Muscle of leg (tissue), 11 donors: ENCODE results near the gene F11. TPM values are rescaled to one million over a fixed set of nuclear protein-coding genes. Genes with fewer than 3 reads are reported as not detected.
"Not testable (repeated sequence)": the region's sequence is repeated elsewhere in the genome, so short reads cannot be mapped to it uniquely, and the experiment has no call there.

ENCODE experiments used
- DNase-seq: peaks from one replicate; pipeline ENCODE4 v3.0.0; 2013
- H3K27ac ChIP-seq: one replicate; pipeline ENCODE4 v1.5.1; 2013; ENCODE audit warnings: mild to moderate bottlenecking, low read length, control low read depth
- H3K27me3 ChIP-seq: one replicate; pipeline ENCODE4 v1.6.1; 2013; ENCODE audit warnings: low read length; ENCODE audit not compliant: control insufficient read depth, insufficient read depth
- H3K36me3 ChIP-seq: one replicate; pipeline ENCODE4 v1.6.1; 2013; ENCODE audit warnings: low read length; ENCODE audit not compliant: control insufficient read depth, insufficient read depth
- H3K4me1 ChIP-seq: one replicate; pipeline ENCODE4 v1.6.1; 2013; ENCODE audit warnings: low read length; ENCODE audit not compliant: control insufficient read depth, insufficient read depth
- H3K4me3 ChIP-seq: one replicate; pipeline ENCODE4 v1.5.1; 2013; ENCODE audit warnings: low read length, control low read depth
- H3K9me3 ChIP-seq: replicated peaks from 2 replicates; pipeline ENCODE4 v1.6.1; 2013; ENCODE audit warnings: low read depth, low read length; ENCODE audit not compliant: control insufficient read depth
- WGBS: methylation state at CpG from one replicate; pipeline ENCODE4 v1.1.5; 2013; ENCODE audit warnings: missing lambda C conversion rate; ENCODE audit not compliant: insufficient coverage; 5-methylcytosine and 5-hydroxymethylcytosine counted together
- polyA plus RNA-seq, 8 donors: library from polyadenylated mRNA; unstranded; fragments of 120-200 nt; gene quantifications; one replicate each; pipeline versions ENCODE4 v1.2.1 to v1.2.3, GENCODE V29; 2013; ENCODE audit warnings: inconsistent platforms in 1 of 8, low replicate concordance in 1 of 8; ENCODE audit not compliant: insufficient read length in 8 of 8, insufficient read depth in 1 of 8
- total RNA-seq: library from RNA; stranded (reverse); fragments of 120-200 nt; gene quantifications from one replicate; pipeline ENCODE4 v1.2.4, GENCODE V29; 2013

F11 gene
- total and polyA plus RNA-seq, 9 donors, result 0.20 to 0.41 TPM; not detected in 7

GRCh38 chr4:186234367-186234766, 31.6 kb upstream of the F11 start:
- WGBS, result 50% methylated on average over 1 of the region's 2 CpGs
- Histone ChIP-seq H3K4me3 (no peak overlapping the region), H3K36me3 (no peaks in the 10 kb centered on the region), H3K27me3 (no peaks in the 10 kb centered on the region), H3K27ac (no peak overlapping the region), H3K9me3 (no peaks in the 10 kb centered on the region), H3K4me1 (no peaks in the 10 kb centered on the region)
- no peak for DNase-seq

GRCh38 chr4:186236126-186236525, 29.9 kb upstream of the F11 start:
- H3K27ac ChIP-seq, result no peak overlapping the region
- no peaks in the 10 kb centered on the region for H3K36me3 ChIP-seq
- no peak for DNase-seq
- WGBS, result no CpG with 5 or more reads among the region's 4 CpGs
- no peaks in the 10 kb centered on the region for H3K4me1 ChIP-seq
- no peak overlapping the region for H3K4me3 ChIP-seq
- no peaks in the 10 kb centered on the region for H3K9me3 ChIP-seq
- H3K27me3 ChIP-seq, result no peaks in the 10 kb centered on the region

GRCh38 chr4:186240452-186240847, 25.5 kb upstream of the F11 start:
- Histone ChIP-seq H3K9me3 (no peaks in the 10 kb centered on the region), H3K4me3 (no peak overlapping the region)
- WGBS, result 71% methylated on average over 2 of the region's 7 CpGs

GRCh38 chr4:186240848-186241491, 25.0 kb upstream of the F11 start:
- Histone ChIP-seq H3K4me3 (no peak overlapping the region), H3K9me3 (no peaks in the 10 kb centered on the region), H3K27ac (no peak overlapping the region), H3K36me3 (no peaks in the 10 kb centered on the region), H3K4me1 (no peaks in the 10 kb centered on the region), H3K27me3 (no peaks in the 10 kb centered on the region)
- 24% methylated on average over 3 of the region's 7 CpGs for WGBS
- no peak for DNase-seq

More at GRCh38 chr4:186240452-186240847, 25.5 kb upstream of the F11 start:
- DNase-seq, result no peak
- H3K27ac ChIP-seq, result no peak overlapping the region
- no peaks in the 10 kb centered on the region for H3K36me3 ChIP-seq
- H3K27me3 ChIP-seq, result no peaks in the 10 kb centered on the region
- no peaks in the 10 kb centered on the region for H3K4me1 ChIP-seq

GRCh38 chr4:186241616-186242015, 24.4 kb upstream of the F11 start:
- Histone ChIP-seq H3K27me3 (no peaks in the 10 kb centered on the region), H3K36me3 (no peaks in the 10 kb centered on the region), H3K4me3 (no peak overlapping the region), H3K4me1 (no peaks in the 10 kb centered on the region), H3K9me3 (no peaks in the 10 kb centered on the region), H3K27ac (no peak overlapping the region)
- DNase-seq, result no peak
- WGBS, result 93% methylated on average over 2 of the region's 4 CpGs

GRCh38 chr4:186242031-186242430, 24.0 kb upstream of the F11 start:
- H3K27ac ChIP-seq, H3K36me3 ChIP-seq, H3K27me3 ChIP-seq, DNase-seq, H3K4me3 ChIP-seq, H3K4me1 ChIP-seq, H3K9me3 ChIP-seq: not testable (repeated sequence)
- 82% methylated on average over 5 of the region's 10 CpGs for WGBS

GRCh38 chr4:186243331-186243730, 22.7 kb upstream of the F11 start:
- Histone ChIP-seq H3K9me3 (no peaks in the 10 kb centered on the region), H3K27ac (no peak overlapping the region), H3K27me3 (no peaks in the 10 kb centered on the region), H3K4me3 (no peak overlapping the region), H3K4me1 (no peaks in the 10 kb centered on the region), H3K36me3 (no peaks in the 10 kb centered on the region)
- DNase-seq, result no peak
- WGBS, result 75% methylated on average over 1 of the region's 2 CpGs

GRCh38 chr4:186244835-186245234, 21.2 kb upstream of the F11 start:
- 80% methylated on average over 5 of the region's 5 CpGs for WGBS
- DNase-seq, result no peak
- Histone ChIP-seq H3K4me1 (no peaks in the 10 kb centered on the region), H3K36me3 (no peaks in the 10 kb centered on the region), H3K27ac (no peak overlapping the region), H3K4me3 (no peak overlapping the region), H3K27me3 (no peaks in the 10 kb centered on the region), H3K9me3 (no peaks in the 10 kb centered on the region)

- H3K27me3 ChIP-seq, H3K36me3 ChIP-seq, H3K4me3 ChIP-seq, DNase-seq, H3K27ac ChIP-seq, H3K9me3 ChIP-seq, H3K4me1 ChIP-seq: not testable (repeated sequence)
- 89% methylated on average over 5 of the region's 9 CpGs for WGBS
Observed at GRCh38 chr4:186247062-186247752, 18.8 kb upstream of the F11 start.

GRCh38 chr4:186248643-186249042, 17.3 kb upstream of the F11 start:
- no peaks in the 10 kb centered on the region for H3K27me3 ChIP-seq
- H3K4me3 ChIP-seq, result no peak overlapping the region
- no peaks in the 10 kb centered on the region for H3K36me3 ChIP-seq
- no peaks in the 10 kb centered on the region for H3K9me3 ChIP-seq
- no peaks in the 10 kb centered on the region for H3K4me1 ChIP-seq
- DNase-seq, result no peak
- whole genome bisulfite sequencing, result no CpG with 5 or more reads among the region's 1 CpG
- H3K27ac ChIP-seq, result no peak overlapping the region
